Measurements from ENCODE around the gene SLC7A6.

SLC7A6 gene

GRCh38 chr16:68235108-68235886 is 29.0 kb upstream of the SLC7A6 start:
- no peak for FAIRE-seq

- FAIRE-seq, result no peak
Measured at GRCh38 chr16:68235887-68236136, 28.5 kb upstream of the SLC7A6 start, which contains the start of gene ESRP2. ESRP2 (minus strand) TSS chr16:68236127; CDS start chr16:68236045, 82 bp downstream.

- no peak for FAIRE-seq
Measured at GRCh38 chr16:68236137-68236825, 28.0 kb upstream of the SLC7A6 start.

GRCh38 chr16:68236826-68237242 is 27.5 kb upstream of the SLC7A6 start:
- no peak for FAIRE-seq

GRCh38 chr16:68237243-68238028 is 26.9 kb upstream of the SLC7A6 start:
- no peak for FAIRE-seq

- FAIRE-seq, result no peak
Measured at GRCh38 chr16:68238029-68238345, 26.3 kb upstream of the SLC7A6 start.

- FAIRE-seq, result no peak
Measured at GRCh38 chr16:68242085-68242484, 22.2 kb upstream of the SLC7A6 start.

GRCh38 chr16:68242926-68243858 is 21.1 kb upstream of the SLC7A6 start:
- FAIRE-seq, result no peak

GRCh38 chr16:68244481-68244902 is 19.8 kb upstream of the SLC7A6 start:
- FAIRE-seq, result no peak

GRCh38 chr16:68244903-68245853 is 19.1 kb upstream of the SLC7A6 start, which contains the start of gene PLA2G15:
PLA2G15 (plus strand) TSS chr16:68245373; CDS start chr16:68245427, 54 bp downstream.
- no peak for FAIRE-seq

GRCh38 chr16:68246121-68246520 is 18.2 kb upstream of the SLC7A6 start:
- no peak for FAIRE-seq

- no peak for FAIRE-seq
Measured at GRCh38 chr16:68246666-68247065, 17.7 kb upstream of the SLC7A6 start.

GRCh38 chr16:68247400-68247799 is 16.9 kb upstream of the SLC7A6 start:
- FAIRE-seq, result no peak

- FAIRE-seq, result no peak
Measured at GRCh38 chr16:68247932-68248331, 16.4 kb upstream of the SLC7A6 start.

GRCh38 chr16:68249371-68249770 is 15.0 kb upstream of the SLC7A6 start:
- no peak for FAIRE-seq

GRCh38 chr16:68250951-68251350 is 13.4 kb upstream of the SLC7A6 start:
- FAIRE-seq, result no peak

GRCh38 chr16:68251832-68252231 is 12.5 kb upstream of the SLC7A6 start:
- no peak for FAIRE-seq

- FAIRE-seq, result no peak
Measured at GRCh38 chr16:68252383-68252782, 11.9 kb upstream of the SLC7A6 start.

- no peak for FAIRE-seq
Measured at GRCh38 chr16:68253721-68254120, 10.6 kb upstream of the SLC7A6 start.

- FAIRE-seq, result no peak
Measured at GRCh38 chr16:68255712-68256111, 8.6 kb upstream of the SLC7A6 start.

- FAIRE-seq, result no peak
Measured at GRCh38 chr16:68257251-68257905, 6.9 kb upstream of the SLC7A6 start.

Data from A204.1 (cell line).